A549 (cell line): ENCODE measurements around the gene HRG. TPM values are rescaled to one million over a fixed set of nuclear protein-coding genes. Genes with fewer than 3 reads are reported as not detected.

Source experiments
- ATAC-seq, 2 experiments: fragments of 200-7000 bp in 1 of 2; fragments of >200 bp in 1 of 2; cut with Nextera tagmentation in 1 of 2; cut with Tn5 transposase in 1 of 2; 3 replicates each; pipeline versions ENCODE4 v1.8.0 to v1.9.1; 2018 to 2020; ENCODE audit warnings: mild to moderate bottlenecking in 1 of 2, moderate library complexity in 1 of 2
- CTCF ChIA-PET: fragments of 300-600 bp; sonication (Branson Sonifier 250); formaldehyde crosslinking; extraction: SDS; loops from one replicate; lab custom pipeline; 2021; ENCODE audit warnings: antibody characterized with exemption, inconsistent platforms; lab: Yijun Ruan, JAX
- POLR2A ChIA-PET: fragments of 350-600 bp; formaldehyde crosslinking; extraction: SDS; loops from one replicate; lab custom pipeline; 2021; ENCODE audit warnings: antibody characterized with exemption, inconsistent platforms; lab: Yijun Ruan, JAX
- DNase-seq, 2 experiments: peaks; one replicate each; pipeline versions ENCODE4 v3.0.0 to v3.0.0-alpha.2; 2011 to 2016; ENCODE audit warnings: low read depth in 1 of 2, low spot score in 1 of 2
- FAIRE-seq: peaks from 2 replicates; lab custom pipeline; 2011; peaks lifted over from hg19 to GRCh38; lab: Jason Lieb, UNC
- H3K27ac ChIP-seq, 2 experiments: fragments of >200 bp; sonication (Bioruptor Twin); formaldehyde crosslinking; 3 replicates each; pipeline ENCODE4 v1.5.1; 2016 to 2017
- H3K4me1 ChIP-seq: fragments of >200 bp; sonication (Bioruptor Twin); formaldehyde crosslinking; 3 replicates; pipeline ENCODE4 v1.6.1; 2016
- H3K4me2 ChIP-seq: fragments of >200 bp; sonication (Bioruptor Twin); formaldehyde crosslinking; 3 replicates; pipeline ENCODE4 v1.6.1; 2016
- H3K4me3 ChIP-seq: fragments of >200 bp; sonication (Bioruptor Twin); formaldehyde crosslinking; 3 replicates; pipeline ENCODE4 v1.5.1; 2016
- H3K9me3 ChIP-seq: fragments of >200 bp; sonication (Bioruptor Twin); formaldehyde crosslinking; 3 replicates; pipeline ENCODE4 v1.6.1; 2016
- ATOH8 ChIP-seq: fragments of 250-450 bp; sonication (Bioruptor Pico); IDR thresholded peaks from 2 replicates; pipeline ENCODE4 v1.5.0; 2020; ENCODE audit warnings: low read depth, mild to moderate bottlenecking, moderate library complexity
- CBX2 ChIP-seq: fragments of 200-600 bp; sonication (generic); IDR thresholded peaks from 2 replicates; pipeline ENCODE4 v1.6.1; 2016; ENCODE audit warnings: low read depth, mild to moderate bottlenecking, borderline replicate concordance
- CBX8 ChIP-seq: fragments of 200-600 bp; sonication (generic); IDR thresholded peaks from 2 replicates; pipeline ENCODE4 v1.6.1; 2016
- CEBPB ChIP-seq, 2 experiments: fragments of >200 bp in 1 of 2; sonication (Bioruptor Twin) in 1 of 2; formaldehyde crosslinking in 1 of 2; IDR thresholded peaks; 2 replicates each; pipeline ENCODE4 v1.6.1; 2012 to 2016
- CHD4 ChIP-seq: fragments of 200-600 bp; sonication (generic); IDR thresholded peaks from 2 replicates; pipeline ENCODE4 v1.6.1; 2016; ENCODE audit warnings: antibody characterized with exemption, mild to moderate bottlenecking, borderline replicate concordance
- EHF ChIP-seq: fragments of 250-450 bp; sonication (Bioruptor Pico); IDR thresholded peaks from 2 replicates; pipeline ENCODE4 v1.5.0; 2020; ENCODE audit warnings: mild to moderate bottlenecking
- ELK1 ChIP-seq: fragments of 150-350 bp; IDR thresholded peaks from 2 replicates; pipeline ENCODE4 v1.6.1; 2014; ENCODE audit warnings: low read depth, mild to moderate bottlenecking, low read length
- FOSB ChIP-seq: fragments of 250-450 bp; sonication (Bioruptor Pico); IDR thresholded peaks from 2 replicates; pipeline ENCODE4 v1.5.0; 2020; ENCODE audit warnings: mild to moderate bottlenecking, moderate library complexity
- FOSL2 ChIP-seq, 2 experiments: fragments of 450-650 bp in 1 of 2; fragments of >200 bp in 1 of 2; sonication (Bioruptor Twin) in 1 of 2; formaldehyde crosslinking; IDR thresholded peaks; 2 replicates each; pipeline versions ENCODE4 v1.5.0 to v1.6.1; 2016 to 2020; ENCODE audit warnings: mild to moderate bottlenecking in 1 of 2, moderate library complexity in 1 of 2
- HES2 ChIP-seq: fragments of >200 bp; sonication (Bioruptor Twin); formaldehyde crosslinking; IDR thresholded peaks from 2 replicates; pipeline ENCODE4 v1.6.1; 2016
- HMGXB4 ChIP-seq: fragments of 250-450 bp; sonication (Bioruptor Pico); IDR thresholded peaks from 2 replicates; pipeline ENCODE4 v1.5.0; 2021; ENCODE audit warnings: mild to moderate bottlenecking, moderate library complexity, borderline replicate concordance
- HOXA7 ChIP-seq: fragments of 250-450 bp; sonication (Bioruptor Pico); IDR thresholded peaks from 2 replicates; pipeline ENCODE4 v1.5.0; 2020; ENCODE audit warnings: mild to moderate bottlenecking, moderate library complexity
- HOXB13 ChIP-seq: fragments of 250-450 bp; sonication (Bioruptor Pico); IDR thresholded peaks from 2 replicates; pipeline ENCODE4 v1.5.0; 2020; ENCODE audit warnings: low read depth, mild to moderate bottlenecking, moderate library complexity
- JUN ChIP-seq, 2 experiments: fragments of >200 bp; sonication (Bioruptor Twin); formaldehyde crosslinking; IDR thresholded peaks; 2 replicates in 1 of 2; 3 replicates in 1 of 2; pipeline ENCODE4 v1.6.1; 2016 to 2017
- MAFK ChIP-seq: fragments of 450-650 bp; IDR thresholded peaks from 2 replicates; pipeline ENCODE4 v1.6.1; 2014; ENCODE audit not compliant: partially characterized antibody
- MAX ChIP-seq: IDR thresholded peaks from 2 replicates; pipeline ENCODE4 v1.6.1; 2012
- MAZ ChIP-seq: fragments of 150-350 bp; IDR thresholded peaks from 2 replicates; pipeline ENCODE4 v1.6.1; 2014; ENCODE audit warnings: antibody characterized with exemption, low read depth, low read length, borderline replicate concordance
- MYC ChIP-seq: IDR thresholded peaks from 2 replicates; pipeline ENCODE4 v1.6.1; 2012; ENCODE audit warnings: mild to moderate bottlenecking, inconsistent platforms, low read length, improper control_type of control experiment, borderline replicate concordance
- PBX3 ChIP-seq: IDR thresholded peaks from 2 replicates; pipeline ENCODE4 v1.6.1; 2012
- POLR2A ChIP-seq: IDR thresholded peaks from 2 replicates; pipeline ENCODE4 v1.6.1; 2012; ENCODE audit warnings: mild to moderate bottlenecking, low read length
- REST ChIP-seq: fragments of 200-600 bp; sonication (generic); IDR thresholded peaks from 2 replicates; pipeline ENCODE4 v1.6.1; 2016; ENCODE audit warnings: antibody characterized with exemption, mild to moderate bottlenecking, moderate library complexity
- SREBF2 ChIP-seq: fragments of 450-650 bp; IDR thresholded peaks from 2 replicates; pipeline ENCODE4 v1.6.1; 2014; ENCODE audit warnings: mild to moderate bottlenecking, moderate library complexity
- ZC3H11A ChIP-seq: fragments of 450-650 bp; IDR thresholded peaks from 2 replicates; pipeline ENCODE4 v1.6.1; 2014; ENCODE audit warnings: antibody characterized with exemption, mild to moderate bottlenecking
- ZFP36 ChIP-seq: fragments of 450-650 bp; IDR thresholded peaks from 2 replicates; pipeline ENCODE4 v1.6.1; 2014; ENCODE audit warnings: borderline replicate concordance; ENCODE audit not compliant: partially characterized antibody
- ZNF302 ChIP-seq: fragments of 250-450 bp; sonication (Bioruptor Pico); IDR thresholded peaks from 2 replicates; pipeline ENCODE4 v1.9.0; 2021; ENCODE audit warnings: inconsistent platforms, mild to moderate bottlenecking, moderate library complexity
- WGBS: methylation state at CpG from one replicate; pipeline ENCODE4 v1.1.6; 2017; ENCODE audit errors: missing lambda C conversion rate; 5-methylcytosine and 5-hydroxymethylcytosine counted together
- polyA plus RNA-seq, 4 experiments: library from polyadenylated mRNA; depleted of rRNA in 3 of 4; stranded (reverse); fragments of >200 nt; fragmentation: RNase III in 1 of 4; extraction: RNeasy Plus Mini Kit Qiagen cat#74134 plus additional on column Dnase treatment in 1 of 4; gene quantifications; 2 replicates in 3 of 4; 3 replicates in 1 of 4; pipeline ENCODE4 v1.2.3, GENCODE V29; 2011 to 2017

Gene HRG
- polyA plus RNA-seq, 2 of the 4 experiments (the other 2 are of a cell fraction) = not detected

GRCh38 chr3:186636536-186636935 lies 29.3 kb upstream of the HRG start (continued):
- no peak for TF ChIP-seq REST
- no peak for TF ChIP-seq POLR2A
- no peak for TF ChIP-seq EHF (CRISPR knock-in tag)
- TF ChIP-seq JUN (IDR thresholded peaks at IDR 0.05) = no peak
- TF ChIP-seq MAX = no peak
- TF ChIP-seq MAFK = no peak
- TF ChIP-seq CBX2 = no peak
- no peak for TF ChIP-seq CBX8
- no peak for TF ChIP-seq SREBF2
- no peak for TF ChIP-seq HES2

- no peak overlapping the region for H3K4me2 ChIP-seq
- H3K4me1 ChIP-seq = peaks cover 13% of the 10 kb centered on the region; the same call in 2 of the 3 replicates
- POLR2A ChIA-PET = no interaction called here
- H3K4me3 ChIP-seq = no peak overlapping the region
- FAIRE-seq (no peak), ATAC-seq (no peak), DNase-seq (no peak)
- TF ChIP-seq ELK1 (no peak), MYC (no peak), ATOH8 (CRISPR knock-in tag) (no peak), HOXA7 (CRISPR knock-in tag) (no peak), HOXB13 (CRISPR knock-in tag) (no peak), SREBF2 (no peak), CBX2 (no peak), CEBPB (IDR thresholded peaks at IDR 0.05) (no peak), CHD4 (no peak), ZC3H11A (no peak), FOSB (CRISPR knock-in tag) (no peak), ZFP36 (no peak)
- 42% methylated on average over 3 of the region's 3 CpGs for WGBS
- H3K9me3 ChIP-seq = no peaks in the 10 kb centered on the region
- CTCF ChIA-PET = interaction anchor here (1.0 kb wide), 1 partner anchor 23 kb away, joined by 3 read pairs; no protein-coding TSS in a partner anchor
- H3K27ac ChIP-seq = no peak overlapping the region
Observed at GRCh38 chr3:186637686-186638085, 28.1 kb upstream of the HRG start.

GRCh38 chr3:186638259-186638658 lies 27.6 kb upstream of the HRG start:
- Histone ChIP-seq H3K27ac (no peak overlapping the region), H3K4me3 (no peak overlapping the region), H3K9me3 (no peaks in the 10 kb centered on the region), H3K4me1 (peaks cover 13% of the 10 kb centered on the region; the same call in 2 of the 3 replicates), H3K4me2 (no peak overlapping the region)
- ChIA-PET POLR2A (no interaction called here), CTCF (interaction anchor here (0.7 kb wide), 1 partner anchor 18 kb away, joined by 3 read pairs; no protein-coding TSS in a partner anchor)
- ATAC-seq = no peak
- no peak for FAIRE-seq
- TF ChIP-seq FOSL2 (IDR thresholded peaks at IDR 0.05) = no peak
- TF ChIP-seq FOSL2 (CRISPR knock-in tag; IDR thresholded peaks at IDR 0.05) = no peak
- TF ChIP-seq PBX3 = no peak
- TF ChIP-seq HMGXB4 = no peak
- TF ChIP-seq HES2 = no peak
- no peak for TF ChIP-seq MAZ
- no peak for TF ChIP-seq HOXA7 (CRISPR knock-in tag)
- TF ChIP-seq ZNF302 (CRISPR knock-in tag) = no peak
- 58% methylated on average over 2 of the region's 2 CpGs for WGBS
- DNase-seq = no peak
